GM19239 (cell line): ENCODE data around the gene MSH3.
"Not testable (repeated sequence)": the region's sequence is repeated elsewhere in the genome, so short reads cannot be mapped to it uniquely, and the experiment has no call there.

Experiments
- DNase-seq: peaks from one replicate; pipeline ENCODE4 v3.0.0; 2011; ENCODE audit warnings: low spot score; ENCODE audit not compliant: insufficient read length
- FAIRE-seq: peaks from 2 replicates; lab custom pipeline; 2011; peaks lifted over from hg19 to GRCh38; lab: Jason Lieb, UNC

The MSH3 gene

GRCh38 chr5:80834710-80835109 is 180.3 kb downstream of the MSH3 start:
- DNase-seq = no peak
- FAIRE-seq = peak; percentile 42

- FAIRE-seq (peak; percentile 58), DNase-seq (no peak)
Observed at GRCh38 chr5:80835128-80835527, 180.7 kb downstream of the MSH3 start.

GRCh38 chr5:80837679-80838078 is 183.2 kb downstream of the MSH3 start:
- DNase-seq (peak; percentile 24), FAIRE-seq (peak; percentile 86)

- not testable (repeated sequence) for FAIRE-seq, DNase-seq
Observed at GRCh38 chr5:80841026-80841797, 186.8 kb downstream of the MSH3 start.

GRCh38 chr5:80846422-80846821 is 192.0 kb downstream of the MSH3 start:
- not testable (repeated sequence) for DNase-seq, FAIRE-seq

GRCh38 chr5:80850168-80850567 is 195.7 kb downstream of the MSH3 start:
- FAIRE-seq, DNase-seq: not testable (repeated sequence)

GRCh38 chr5:80852331-80853245 is 198.1 kb downstream of the MSH3 start:
- DNase-seq = no peak
- FAIRE-seq = peak; percentile 4

GRCh38 chr5:80853413-80853812 is 199.0 kb downstream of the MSH3 start:
- DNase-seq (no peak), FAIRE-seq (no peak)

- DNase-seq = no peak
- peak; percentile 23 for FAIRE-seq
Observed at GRCh38 chr5:80854583-80854982, 200.1 kb downstream of the MSH3 start.

- DNase-seq (no peak), FAIRE-seq (no peak)
Observed at GRCh38 chr5:80860924-80861613, 206.6 kb downstream of the MSH3 start.

- no peak for FAIRE-seq
- DNase-seq = no peak
Observed at GRCh38 chr5:80863708-80864107, 209.3 kb downstream of the MSH3 start.

GRCh38 chr5:80864109-80864508 is 209.7 kb downstream of the MSH3 start:
- FAIRE-seq = peak; percentile 58

GRCh38 chr5:80864706-80865435 is 210.4 kb downstream of the MSH3 start:
- DNase-seq (no peak), FAIRE-seq (peak; percentile 31)

More at GRCh38 chr5:80864109-80864508, 209.7 kb downstream of the MSH3 start:
- no peak for DNase-seq

GRCh38 chr5:80865551-80865950 is 211.1 kb downstream of the MSH3 start:
- FAIRE-seq = no peak

GRCh38 chr5:80866371-80866770 is 211.9 kb downstream of the MSH3 start:
- peak; percentile 23 for FAIRE-seq
- DNase-seq = no peak

More at GRCh38 chr5:80865551-80865950, 211.1 kb downstream of the MSH3 start:
- DNase-seq = no peak

- DNase-seq (no peak), FAIRE-seq (no peak)
Observed at GRCh38 chr5:80867233-80867632, 212.8 kb downstream of the MSH3 start.

- FAIRE-seq (peak; percentile 11), DNase-seq (no peak)
Observed at GRCh38 chr5:80870442-80870841, 216.0 kb downstream of the MSH3 start.

- DNase-seq (no peak), FAIRE-seq (no peak)
Observed at GRCh38 chr5:80871541-80871961, 217.1 kb downstream of the MSH3 start.

GRCh38 chr5:80874162-80874561 is 219.7 kb downstream of the MSH3 start:
- DNase-seq (no peak), FAIRE-seq (no peak)

- DNase-seq (no peak), FAIRE-seq (no peak)
Observed at GRCh38 chr5:80877592-80877991, 223.1 kb downstream of the MSH3 start.
